Activated CD8-positive, alpha-beta memory T cell treated with anti-CD3 and anti-CD28 coated beads, Interleukin-2, amount 10 ng/mL, durations not matched to agents 7 days and 5 days (primary cell): ENCODE data around the gene P4HB. TPM values are rescaled to one million over a fixed set of nuclear protein-coding genes. Genes with fewer than 3 reads are reported as not detected.

Experiments used
- ATAC-seq: fragments of 150-1000 bp; cut with Tn5 transposase; one replicate; pipeline ENCODE4 v1.10.0; 2021; ENCODE audit warnings: moderate library complexity
- CTCF ChIA-PET: fragments of 350-600 bp; sonication (Branson Sonifier 250); formaldehyde crosslinking; loops from one replicate; lab custom pipeline; 2021; ENCODE audit warnings: antibody characterized with exemption; lab: Charles Lee
- DNase-seq: peaks from one replicate; pipeline ENCODE4 v3.0.0-alpha.2; 2020
- H3K27ac Mint-ChIP-seq: one replicate; pipeline ENCODE4 v1.8.0; 2021; ENCODE audit warnings: mild to moderate bottlenecking, mixed read lengths
- H3K27me3 Mint-ChIP-seq: one replicate; pipeline ENCODE4 v1.8.0; 2021; ENCODE audit warnings: mixed read lengths
- H3K36me3 Mint-ChIP-seq: one replicate; pipeline ENCODE4 v1.8.0; 2021; ENCODE audit warnings: mild to moderate bottlenecking, mixed read lengths
- H3K4me1 Mint-ChIP-seq: one replicate; pipeline ENCODE4 v1.8.0; 2021; ENCODE audit warnings: mixed read lengths
- H3K4me3 Mint-ChIP-seq: one replicate; pipeline ENCODE4 v1.8.0; 2021; ENCODE audit warnings: mild to moderate bottlenecking, moderate library complexity, mixed read lengths
- H3K9me3 Mint-ChIP-seq: one replicate; pipeline ENCODE4 v1.8.0; 2022; ENCODE audit warnings: low read depth, mixed read lengths
- total RNA-seq, 2 experiments: library from RNA; stranded (reverse); gene quantifications; one replicate each; pipeline ENCODE4 v1.2.3, GENCODE V29; 2021

Gene P4HB
- total RNA-seq, 2 experiments from 2014 or later, result 333 to 416 TPM

DNA sequence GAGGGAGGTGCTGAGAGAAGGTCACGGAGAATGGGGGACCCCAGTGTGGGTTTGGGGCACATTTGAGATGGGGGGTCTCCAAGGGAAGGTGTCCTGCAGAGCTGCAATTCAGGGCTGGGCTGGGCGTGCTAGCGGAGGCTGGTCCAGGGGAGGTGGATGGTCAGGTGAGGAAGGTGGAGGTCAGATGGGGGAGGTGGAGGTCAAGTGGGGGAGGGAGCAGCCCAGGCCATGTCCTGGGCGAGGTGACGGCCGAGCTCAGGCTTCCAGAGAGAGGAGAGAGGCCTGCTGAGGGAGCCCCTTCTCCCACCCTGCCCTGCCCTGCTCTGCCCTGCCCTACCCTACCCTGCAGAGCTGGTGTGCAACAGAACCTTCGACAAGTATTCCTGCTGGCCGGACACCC lies 49.9 kb downstream of the P4HB start:
- Mint-ChIP-seq H3K4me1 (no peaks in the 10 kb centered on the region), H3K4me3 (no peak overlapping the region), H3K36me3 (no peaks in the 10 kb centered on the region), H3K27me3 (peaks cover 13% of the 10 kb centered on the region), H3K9me3 (no peaks in the 10 kb centered on the region), H3K27ac (no peak overlapping the region)
- ATAC-seq (no peak), DNase-seq (no peak)
- CTCF ChIA-PET, result no interaction called here

DNA sequence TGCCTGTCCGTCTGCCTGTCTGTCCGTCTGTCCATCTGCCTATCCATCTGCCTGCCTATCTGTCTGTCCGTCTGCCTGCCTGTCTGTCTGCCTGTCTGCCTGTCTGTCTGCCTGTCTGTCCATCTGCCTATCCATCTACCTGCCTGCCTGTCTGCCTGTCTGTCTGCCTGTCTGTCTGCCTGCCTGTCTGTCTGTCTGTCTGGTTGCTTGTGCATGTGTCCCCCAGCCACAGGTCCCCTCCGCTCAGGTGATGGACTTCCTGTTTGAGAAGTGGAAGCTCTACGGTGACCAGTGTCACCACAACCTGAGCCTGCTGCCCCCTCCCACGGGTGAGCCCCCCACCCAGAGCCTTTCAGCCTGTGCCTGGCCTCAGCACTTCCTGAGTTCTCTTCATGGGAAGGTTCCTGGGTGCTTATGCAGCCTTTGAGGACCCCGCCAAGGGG lies 50.8 kb downstream of the P4HB start:
- Mint-ChIP-seq H3K9me3 (no peaks in the 10 kb centered on the region), H3K4me3 (no peak overlapping the region), H3K36me3 (no peaks in the 10 kb centered on the region), H3K4me1 (no peaks in the 10 kb centered on the region), H3K27ac (no peak overlapping the region), H3K27me3 (peaks cover 17% of the 10 kb centered on the region)
- CTCF ChIA-PET, result no interaction called here
- no peak for DNase-seq
- no peak for ATAC-seq

DNA sequence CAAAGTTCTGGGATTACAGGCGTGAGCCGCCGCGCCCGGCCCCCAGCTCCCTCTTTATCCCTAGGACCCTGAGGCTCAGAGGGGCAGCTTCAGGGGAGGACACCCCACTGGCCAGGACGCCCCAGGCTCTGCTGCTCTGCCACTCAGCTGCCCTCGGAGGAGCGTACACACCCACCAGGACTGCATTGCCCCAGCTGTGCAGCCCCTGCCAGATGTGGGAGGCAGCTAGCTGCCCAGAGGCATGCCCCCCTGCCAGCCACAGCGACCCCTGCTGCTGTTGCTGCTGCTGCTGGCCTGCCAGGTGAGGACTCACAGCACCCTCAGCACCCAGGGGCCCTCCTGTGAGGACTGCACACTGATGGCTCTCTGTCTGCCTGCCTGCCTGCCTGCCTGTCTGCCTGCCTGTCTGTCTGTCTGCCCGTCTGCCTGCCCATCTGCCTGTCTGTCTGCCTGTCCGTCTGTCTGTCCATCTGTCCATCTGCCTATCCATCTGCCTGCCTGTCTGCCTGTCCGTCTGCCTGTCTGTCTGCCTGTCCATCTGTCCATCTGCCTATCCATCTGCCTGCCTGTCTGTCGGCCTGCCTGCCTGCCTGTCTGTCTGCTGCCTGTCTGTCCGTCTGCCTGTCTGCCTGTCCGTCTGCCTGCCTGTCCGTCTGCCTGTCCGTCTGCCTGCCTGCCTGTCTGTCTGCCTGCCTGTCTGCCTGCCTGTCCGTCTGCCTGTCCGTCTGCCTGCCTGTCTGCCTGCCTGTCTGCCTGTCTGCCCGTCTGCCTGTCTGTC lies 51.4 kb downstream of the P4HB start:
- ATAC-seq, result no peak
- Mint-ChIP-seq H3K27ac (no peak overlapping the region), H3K4me3 (no peak overlapping the region), H3K27me3 (peaks cover 17% of the 10 kb centered on the region), H3K36me3 (no peaks in the 10 kb centered on the region), H3K9me3 (no peaks in the 10 kb centered on the region), H3K4me1 (no peaks in the 10 kb centered on the region)
- no peak for DNase-seq
- CTCF ChIA-PET, result interaction anchor here (0.6 kb wide), 1 partner anchor 31 kb away, joined by 3 read pairs; no protein-coding TSS in a partner anchor

DNA sequence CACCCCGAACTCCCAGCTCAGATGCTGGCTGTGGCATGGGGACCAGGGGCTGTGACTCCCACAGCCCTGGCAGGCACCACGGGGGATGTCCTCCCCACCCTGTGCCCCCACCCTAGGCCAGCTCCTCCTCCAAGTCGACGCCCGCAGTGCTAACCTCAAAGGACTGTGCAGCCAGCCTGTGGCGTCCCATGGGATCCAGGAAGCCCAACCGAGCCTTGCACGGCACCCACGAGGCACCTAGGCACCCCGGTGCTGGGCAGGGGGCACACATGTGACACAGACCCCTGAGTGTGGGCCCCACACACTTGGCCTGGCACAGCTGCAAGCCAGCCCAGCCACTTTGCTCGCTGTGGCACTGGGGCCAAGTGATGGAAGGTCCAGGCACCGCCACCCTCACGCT lies 52.5 kb downstream of the P4HB start:
- no peak for DNase-seq
- H3K4me1 Mint-ChIP-seq, result no peaks in the 10 kb centered on the region
- no peak overlapping the region for H3K27ac Mint-ChIP-seq
- H3K27me3 Mint-ChIP-seq, result peaks cover 24% of the 10 kb centered on the region
- no peaks in the 10 kb centered on the region for H3K36me3 Mint-ChIP-seq
- ATAC-seq, result no peak
- H3K4me3 Mint-ChIP-seq, result no peak overlapping the region
- CTCF ChIA-PET, result no interaction called here
- H3K9me3 Mint-ChIP-seq, result no peaks in the 10 kb centered on the region

DNA sequence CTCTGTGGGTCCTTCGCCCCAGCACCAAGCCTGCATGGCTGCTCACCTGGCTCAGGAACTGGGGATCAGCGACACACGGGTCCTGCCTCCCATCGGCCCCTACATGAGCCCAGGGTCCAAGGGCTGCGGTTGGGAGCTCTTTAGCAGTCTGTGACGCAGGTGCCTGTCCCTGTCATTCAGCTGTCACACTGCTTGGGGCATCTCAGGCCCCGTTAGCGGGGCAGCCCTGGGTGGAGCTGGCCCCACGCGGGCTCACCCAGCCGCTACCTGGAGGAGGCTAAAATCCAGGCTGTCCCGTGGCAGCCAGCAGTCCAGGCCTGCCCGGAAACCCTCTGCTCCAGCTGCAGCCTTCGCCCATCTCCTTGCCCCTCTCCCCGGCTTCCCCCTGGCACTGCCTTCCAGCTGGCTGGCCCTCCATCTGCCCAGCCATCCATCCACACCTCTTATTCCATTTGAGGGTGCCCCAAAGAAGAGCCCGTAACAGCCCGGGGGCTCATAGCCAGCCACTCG lies 53.1 kb downstream of the P4HB start:
- no peak overlapping the region for H3K4me3 Mint-ChIP-seq
- no peak overlapping the region for H3K27ac Mint-ChIP-seq
- DNase-seq, result no peak
- ATAC-seq, result no peak
- H3K4me1 Mint-ChIP-seq, result no peaks in the 10 kb centered on the region
- no peaks in the 10 kb centered on the region for H3K36me3 Mint-ChIP-seq
- H3K9me3 Mint-ChIP-seq, result no peaks in the 10 kb centered on the region
- peaks cover 30% of the 10 kb centered on the region for H3K27me3 Mint-ChIP-seq
- CTCF ChIA-PET, result no interaction called here

DNA sequence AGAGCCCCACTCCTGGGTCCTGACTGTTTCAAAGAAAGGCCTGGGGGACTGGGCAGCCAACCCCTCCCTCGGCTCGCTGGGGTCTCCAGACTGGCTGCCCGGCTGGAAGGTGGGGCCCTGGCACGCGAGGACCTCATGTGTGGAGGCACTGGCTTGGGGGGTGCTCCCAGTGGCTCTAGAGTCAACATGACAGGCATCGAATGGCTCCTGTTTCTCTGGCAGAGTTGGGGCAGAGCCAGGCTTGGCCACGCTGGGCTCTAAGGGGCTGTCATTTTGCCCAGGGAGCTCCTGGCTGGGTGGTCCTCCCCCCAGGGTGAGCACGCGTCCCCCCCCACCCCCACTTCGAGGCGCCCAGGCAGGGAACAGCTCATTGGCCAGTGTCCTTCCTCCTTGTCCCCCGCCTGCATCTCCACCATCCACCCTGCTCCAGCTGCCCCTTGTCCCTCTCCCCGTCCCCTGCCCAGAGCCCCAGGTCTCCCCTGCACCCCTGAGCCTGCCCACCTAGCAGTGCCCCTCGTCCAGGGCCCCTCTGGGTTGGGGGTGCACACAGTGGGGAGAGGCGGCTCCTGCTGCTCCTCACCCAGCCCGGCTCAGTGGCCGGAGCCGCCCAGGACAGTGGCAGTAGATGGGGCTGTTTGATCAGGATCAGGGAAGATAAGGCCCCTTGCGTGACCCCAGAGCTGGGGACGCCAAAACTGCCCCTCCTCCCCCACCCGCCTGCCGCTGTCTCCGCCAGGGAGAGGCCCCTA lies 53.7 kb downstream of the P4HB start:
- Mint-ChIP-seq H3K27me3 (peaks cover 35% of the 10 kb centered on the region), H3K27ac (no peak overlapping the region), H3K9me3 (no peaks in the 10 kb centered on the region), H3K4me1 (no peaks in the 10 kb centered on the region), H3K36me3 (no peaks in the 10 kb centered on the region), H3K4me3 (no peak overlapping the region)
- CTCF ChIA-PET, result no interaction called here
- ATAC-seq (no peak), DNase-seq (no peak)

DNA sequence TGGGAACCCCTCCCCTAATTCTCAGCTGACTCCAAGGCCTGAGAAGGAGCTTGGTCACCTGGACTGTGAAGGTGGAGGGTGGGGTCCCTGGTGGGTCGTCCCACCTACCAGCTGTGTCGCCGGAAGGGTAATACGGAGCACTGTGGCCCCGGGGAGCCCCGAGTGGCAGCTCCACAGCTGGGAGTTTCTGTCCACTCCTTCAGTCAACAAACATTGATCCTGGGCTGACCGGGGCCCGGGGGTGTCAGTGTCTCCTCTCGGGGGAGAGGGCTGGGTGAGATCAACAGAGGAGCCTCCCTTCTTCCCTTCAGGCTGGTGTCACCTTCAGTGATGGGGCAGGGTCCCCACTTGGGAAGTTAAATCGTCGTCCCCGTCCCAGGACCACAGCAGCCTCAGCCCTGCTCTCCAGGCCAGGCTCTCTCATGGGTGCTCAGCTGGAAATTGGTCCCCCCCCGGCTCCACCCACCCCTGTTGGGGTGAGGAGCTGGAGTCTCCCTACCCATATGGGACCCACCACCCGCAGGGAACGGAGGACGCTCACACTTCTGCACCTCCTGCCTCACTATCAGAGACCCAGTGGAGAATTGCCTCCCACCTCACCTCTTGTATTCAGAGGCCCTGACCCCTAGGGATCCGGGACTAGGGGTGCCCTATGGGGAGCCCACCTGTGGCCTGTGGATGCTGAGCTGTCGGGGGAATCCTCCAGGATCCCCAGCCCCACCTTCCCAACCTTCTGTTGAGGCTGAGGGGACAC lies 54.5 kb downstream of the P4HB start:
- no peaks in the 10 kb centered on the region for H3K9me3 Mint-ChIP-seq
- CTCF ChIA-PET, result interaction anchor here (1.2 kb wide), 1 partner anchor 72 kb away, joined by 3 read pairs; no protein-coding TSS in a partner anchor
- ATAC-seq (no peak), DNase-seq (no peak)
- H3K4me3 Mint-ChIP-seq, result no peak overlapping the region
- H3K27ac Mint-ChIP-seq, result no peak overlapping the region
- H3K36me3 Mint-ChIP-seq, result no peaks in the 10 kb centered on the region
- H3K4me1 Mint-ChIP-seq, result no peaks in the 10 kb centered on the region
- H3K27me3 Mint-ChIP-seq, result peaks cover 42% of the 10 kb centered on the region

DNA sequence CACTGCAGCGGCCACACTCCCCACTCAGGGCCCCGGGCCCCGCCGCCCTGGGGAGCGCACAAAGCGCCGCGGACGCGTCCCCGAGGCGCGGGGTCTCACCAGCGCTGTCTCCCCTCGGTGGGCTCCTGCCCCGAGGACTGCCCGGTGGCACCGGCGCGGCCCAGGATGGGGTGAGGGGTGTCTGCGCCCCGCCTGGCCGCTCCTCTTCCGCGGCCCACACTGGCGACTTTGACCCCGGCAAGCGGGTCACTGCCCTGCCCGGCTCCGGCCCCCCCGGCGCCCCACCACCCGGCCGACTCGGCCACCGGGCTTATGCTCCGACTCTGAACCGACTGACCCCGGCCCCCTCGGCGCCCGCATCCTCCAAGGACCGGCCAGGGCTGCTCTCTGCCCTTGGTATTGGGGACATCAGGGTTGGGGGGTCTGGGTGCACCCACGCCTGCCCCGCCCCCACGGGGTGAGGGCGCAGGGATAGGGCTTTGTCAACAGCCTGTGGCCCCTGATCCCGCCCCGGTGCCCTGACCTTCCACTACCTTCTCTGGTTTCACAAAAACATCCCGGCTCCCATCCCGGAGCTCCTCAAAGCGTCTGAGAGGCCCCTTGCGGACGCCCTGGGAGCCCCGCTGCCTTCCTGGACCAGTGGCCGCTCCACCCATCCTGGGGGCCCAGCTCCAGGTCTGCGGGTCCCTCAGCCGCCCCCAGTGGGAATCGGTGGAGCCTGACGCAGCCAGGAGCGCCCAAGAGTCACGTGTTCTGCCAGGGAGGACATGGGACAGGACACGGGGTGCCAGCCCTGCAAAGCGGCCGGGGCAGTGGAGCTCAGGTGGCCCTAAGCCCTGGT lies 55.6 kb downstream of the P4HB start:
- Mint-ChIP-seq H3K27ac (no peak overlapping the region), H3K4me3 (no peak overlapping the region), H3K9me3 (no peaks in the 10 kb centered on the region), H3K27me3 (peaks cover 43% of the 10 kb centered on the region), H3K4me1 (no peaks in the 10 kb centered on the region), H3K36me3 (no peaks in the 10 kb centered on the region)
- CTCF ChIA-PET, result interaction anchor here (1.2 kb wide), 1 partner anchor 70 kb away, joined by 3 read pairs; no protein-coding TSS in a partner anchor
- no peak for DNase-seq
- ATAC-seq, result no peak

DNA sequence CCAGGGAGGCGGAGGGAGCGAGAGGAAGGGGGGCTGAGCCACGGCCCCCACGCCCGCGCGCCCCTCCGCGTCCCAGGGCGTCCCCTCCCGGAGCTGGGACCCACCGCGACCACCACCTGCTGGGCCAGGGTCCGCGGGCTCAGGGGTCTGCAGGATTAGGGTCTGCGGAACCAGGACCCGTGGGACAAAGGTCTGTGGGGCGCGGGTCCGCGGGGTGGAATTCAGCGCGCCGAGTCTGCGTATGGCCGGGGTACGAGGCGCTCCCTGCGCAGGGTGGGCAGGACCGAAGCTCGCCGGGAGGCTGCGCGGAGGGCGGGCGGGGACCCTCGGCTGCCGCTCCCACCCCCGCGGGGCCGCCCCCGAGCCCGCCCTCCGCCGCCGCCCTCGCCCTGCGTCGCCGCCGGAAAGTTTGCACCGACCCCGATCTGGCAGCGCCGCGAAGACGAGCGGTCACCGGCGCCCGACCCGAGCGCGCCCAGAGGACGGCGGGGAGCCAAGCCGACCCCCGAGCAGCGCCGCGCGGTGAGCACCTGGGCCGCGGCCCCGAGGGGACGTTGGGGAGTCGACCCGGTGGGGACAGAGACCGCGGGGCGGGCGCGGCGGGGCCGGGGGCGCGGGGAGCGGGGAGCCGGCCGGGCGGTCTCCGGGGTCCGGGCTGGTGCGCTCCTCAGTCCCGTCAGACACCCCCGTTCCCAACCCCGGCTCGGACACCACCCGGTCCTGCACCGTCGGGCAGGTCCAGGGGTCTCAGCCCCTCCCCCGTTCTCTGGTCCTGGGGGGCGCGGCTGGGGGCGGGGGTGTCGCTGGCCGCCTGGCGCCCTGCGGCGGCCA lies 56.4 kb downstream of the P4HB start, which contains the start of gene GCGR:
Gene GCGR (plus strand): TSS at position 423 of the 831 bp plus-strand sequence. CDS start 4,869 bp downstream, outside the sequence.
- H3K4me1 Mint-ChIP-seq, result no peaks in the 10 kb centered on the region
- no peak within 1 kb of the TSS for H3K4me3 Mint-ChIP-seq
- DNase-seq (no peak), ATAC-seq (no peak)
- peaks cover 37% of the 10 kb centered on the region for H3K27me3 Mint-ChIP-seq
- CTCF ChIA-PET, result no interaction called here
- H3K9me3 Mint-ChIP-seq, result no peaks in the 10 kb centered on the region
- H3K27ac Mint-ChIP-seq, result no peak within 1 kb of the TSS
- H3K36me3 Mint-ChIP-seq, result no peaks in the 10 kb centered on the region

DNA sequence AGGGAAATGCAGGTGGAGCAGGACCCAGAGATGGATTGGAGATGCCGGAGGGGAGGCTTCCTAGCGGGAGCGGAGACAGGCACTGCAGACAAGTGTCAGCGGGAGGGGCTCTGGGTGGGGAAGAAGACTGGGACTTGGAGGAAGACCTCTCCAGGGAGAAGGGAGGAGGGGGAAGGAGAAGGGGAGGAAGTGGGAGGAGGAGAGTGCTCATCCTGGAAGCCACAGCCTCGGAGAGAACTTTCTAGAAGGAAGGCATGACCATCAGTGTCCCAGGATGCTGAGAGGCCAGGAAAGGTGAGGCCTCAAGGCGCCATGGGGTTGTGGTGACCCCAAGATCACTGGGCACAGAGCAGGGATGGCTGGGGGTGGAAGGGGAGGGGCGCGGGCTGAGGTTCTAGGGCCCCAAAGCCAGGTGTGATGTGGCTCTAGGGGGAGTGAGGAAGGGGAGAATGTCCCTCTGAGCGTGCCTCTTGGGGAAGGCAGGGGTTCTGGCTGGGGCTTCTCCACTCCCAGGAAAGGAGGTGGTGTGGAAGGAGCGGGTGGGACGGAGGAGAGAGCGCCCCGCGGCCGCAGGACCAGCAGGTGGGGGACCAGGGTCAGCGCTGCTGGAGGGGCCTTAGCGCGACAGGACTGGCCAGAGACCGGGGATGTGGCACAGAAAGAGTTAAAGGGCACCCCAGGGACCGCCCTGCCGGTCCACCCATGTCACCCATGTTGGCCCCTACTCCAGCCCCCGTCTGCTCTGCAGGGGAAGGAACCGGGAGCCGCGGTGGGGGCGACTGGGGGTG lies 57.3 kb downstream of the P4HB start:
- no peak overlapping the region for H3K4me3 Mint-ChIP-seq
- CTCF ChIA-PET, result no interaction called here

DNA sequence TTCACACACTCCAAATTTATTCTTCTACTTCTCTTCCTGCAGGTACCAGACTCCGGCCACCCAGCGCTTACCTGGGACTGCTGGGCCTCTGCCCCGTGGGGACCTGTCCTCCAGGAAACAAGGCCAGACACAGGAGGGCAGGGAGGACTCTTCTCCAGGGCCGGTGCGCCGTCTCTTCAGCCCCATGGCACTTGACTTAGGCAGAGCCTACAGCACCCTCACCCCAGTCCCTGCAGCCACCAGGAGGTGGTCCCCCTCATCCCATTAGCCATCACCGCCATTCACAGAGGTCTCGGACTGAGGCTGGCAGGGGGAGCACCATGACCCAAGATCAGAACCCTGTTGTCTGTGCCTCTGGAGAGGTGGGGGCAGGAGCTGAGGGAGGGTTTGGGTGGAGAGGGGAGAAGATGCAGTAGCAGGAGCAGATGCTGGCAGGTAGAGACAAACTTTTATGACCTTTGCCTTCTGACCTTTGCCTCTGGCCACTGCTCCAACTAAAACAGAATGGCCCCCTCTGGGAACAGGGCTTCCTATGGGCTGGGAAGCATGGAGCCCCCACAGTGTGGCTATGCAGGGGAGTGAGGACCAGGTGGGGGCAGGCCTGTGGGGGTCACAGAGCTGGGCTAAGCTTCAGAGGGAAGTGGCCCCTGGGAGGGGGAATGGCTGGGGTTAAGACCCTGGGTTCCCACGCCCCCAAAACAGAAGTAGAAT lies 58.1 kb downstream of the P4HB start:
- CTCF ChIA-PET, result no interaction called here
- ATAC-seq (no peak), DNase-seq (no peak)
- Mint-ChIP-seq H3K27ac (no peak overlapping the region), H3K4me3 (no peak overlapping the region), H3K27me3 (peaks cover 34% of the 10 kb centered on the region), H3K36me3 (no peaks in the 10 kb centered on the region), H3K4me1 (no peaks in the 10 kb centered on the region), H3K9me3 (no peaks in the 10 kb centered on the region)

More for the DNA sequence above, 57.3 kb downstream of the P4HB start:
- no peaks in the 10 kb centered on the region for H3K36me3 Mint-ChIP-seq
- no peaks in the 10 kb centered on the region for H3K9me3 Mint-ChIP-seq
- no peaks in the 10 kb centered on the region for H3K4me1 Mint-ChIP-seq
- H3K27ac Mint-ChIP-seq, result no peak overlapping the region
- ATAC-seq (no peak), DNase-seq (no peak)
- H3K27me3 Mint-ChIP-seq, result peaks cover 34% of the 10 kb centered on the region
